Ishikawa (cell line): ENCODE data around the gene MAP3K10.

ENCODE experiments used
- CEBPB ChIP-seq: IDR thresholded peaks from 2 replicates; pipeline ENCODE4 v1.6.1; 2012
- CREB1 ChIP-seq: IDR thresholded peaks from 2 replicates; pipeline ENCODE4 v1.6.1; 2012; ENCODE audit warnings: low read depth
- EGR1 ChIP-seq: IDR thresholded peaks from 2 replicates; pipeline ENCODE4 v1.6.1; 2012
- EP300 ChIP-seq: IDR thresholded peaks from 2 replicates; pipeline ENCODE4 v1.6.1; 2012; ENCODE audit warnings: borderline replicate concordance
- FOXM1 ChIP-seq: IDR thresholded peaks from 2 replicates; pipeline ENCODE4 v1.6.1; 2012; ENCODE audit warnings: low read depth, borderline replicate concordance
- MAX ChIP-seq: IDR thresholded peaks from 2 replicates; pipeline ENCODE4 v1.6.1; 2012
- NFIC ChIP-seq: IDR thresholded peaks from 2 replicates; pipeline ENCODE4 v1.6.1; 2012
- RAD21 ChIP-seq: IDR thresholded peaks from 2 replicates; pipeline ENCODE4 v1.6.1; 2012; ENCODE audit warnings: low read depth
- TAF1 ChIP-seq: IDR thresholded peaks from 2 replicates; pipeline ENCODE4 v1.6.1; 2012; ENCODE audit warnings: low read depth, mild to moderate bottlenecking
- TCF12 ChIP-seq: IDR thresholded peaks from 2 replicates; pipeline ENCODE4 v1.6.1; 2012; ENCODE audit warnings: low read depth
- TEAD4 ChIP-seq: IDR thresholded peaks from 2 replicates; pipeline ENCODE4 v1.6.1; 2012
- YY1 ChIP-seq: IDR thresholded peaks from 2 replicates; pipeline ENCODE4 v1.6.1; 2012; ENCODE audit warnings: low read depth
- ZBTB7A ChIP-seq: IDR thresholded peaks from 2 replicates; pipeline ENCODE4 v1.6.1; 2012; ENCODE audit warnings: low read depth
- TF ChIP-seq, protein P1 (sequence below): IDR thresholded peaks from 2 replicates; pipeline ENCODE4 v1.6.1; 2012
- TF ChIP-seq, protein P2 (sequence below): IDR thresholded peaks from 2 replicates; pipeline ENCODE4 v1.6.1; 2012; ENCODE audit warnings: low read depth, mild to moderate bottlenecking

The MAP3K10 gene

GRCh38 chr19:40231544-40232424 lies 40.6 kb downstream of the MAP3K10 start:
- peak; percentile 43; the same call in 1 of the 2 replicates for TF ChIP-seq YY1
- TF ChIP-seq CREB1: no peak
- TF ChIP-seq TAF1: no peak
- TF ChIP-seq TCF12: no peak
- TF ChIP-seq CEBPB: no peak
- no peak for TF ChIP-seq EGR1
- no peak; the same call in 1 of the 2 replicates for TF ChIP-seq MAX
- TF ChIP-seq ZBTB7A: peak; percentile 81
- no peak for TF ChIP-seq EP300
- no peak for TF ChIP-seq RAD21
- no peak for TF ChIP-seq FOXM1
- TF ChIP-seq TEAD4: 0 out of 2 replicates have a peak, but pooled peaks have one; percentile 10
- no peak for TF ChIP-seq NFIC
- TF ChIP-seq, protein P1, sequence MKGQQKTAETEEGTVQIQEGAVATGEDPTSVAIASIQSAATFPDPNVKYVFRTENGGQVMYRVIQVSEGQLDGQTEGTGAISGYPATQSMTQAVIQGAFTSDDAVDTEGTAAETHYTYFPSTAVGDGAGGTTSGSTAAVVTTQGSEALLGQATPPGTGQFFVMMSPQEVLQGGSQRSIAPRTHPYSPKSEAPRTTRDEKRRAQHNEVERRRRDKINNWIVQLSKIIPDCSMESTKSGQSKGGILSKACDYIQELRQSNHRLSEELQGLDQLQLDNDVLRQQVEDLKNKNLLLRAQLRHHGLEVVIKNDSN: peak; percentile 94
- TF ChIP-seq, protein P2, sequence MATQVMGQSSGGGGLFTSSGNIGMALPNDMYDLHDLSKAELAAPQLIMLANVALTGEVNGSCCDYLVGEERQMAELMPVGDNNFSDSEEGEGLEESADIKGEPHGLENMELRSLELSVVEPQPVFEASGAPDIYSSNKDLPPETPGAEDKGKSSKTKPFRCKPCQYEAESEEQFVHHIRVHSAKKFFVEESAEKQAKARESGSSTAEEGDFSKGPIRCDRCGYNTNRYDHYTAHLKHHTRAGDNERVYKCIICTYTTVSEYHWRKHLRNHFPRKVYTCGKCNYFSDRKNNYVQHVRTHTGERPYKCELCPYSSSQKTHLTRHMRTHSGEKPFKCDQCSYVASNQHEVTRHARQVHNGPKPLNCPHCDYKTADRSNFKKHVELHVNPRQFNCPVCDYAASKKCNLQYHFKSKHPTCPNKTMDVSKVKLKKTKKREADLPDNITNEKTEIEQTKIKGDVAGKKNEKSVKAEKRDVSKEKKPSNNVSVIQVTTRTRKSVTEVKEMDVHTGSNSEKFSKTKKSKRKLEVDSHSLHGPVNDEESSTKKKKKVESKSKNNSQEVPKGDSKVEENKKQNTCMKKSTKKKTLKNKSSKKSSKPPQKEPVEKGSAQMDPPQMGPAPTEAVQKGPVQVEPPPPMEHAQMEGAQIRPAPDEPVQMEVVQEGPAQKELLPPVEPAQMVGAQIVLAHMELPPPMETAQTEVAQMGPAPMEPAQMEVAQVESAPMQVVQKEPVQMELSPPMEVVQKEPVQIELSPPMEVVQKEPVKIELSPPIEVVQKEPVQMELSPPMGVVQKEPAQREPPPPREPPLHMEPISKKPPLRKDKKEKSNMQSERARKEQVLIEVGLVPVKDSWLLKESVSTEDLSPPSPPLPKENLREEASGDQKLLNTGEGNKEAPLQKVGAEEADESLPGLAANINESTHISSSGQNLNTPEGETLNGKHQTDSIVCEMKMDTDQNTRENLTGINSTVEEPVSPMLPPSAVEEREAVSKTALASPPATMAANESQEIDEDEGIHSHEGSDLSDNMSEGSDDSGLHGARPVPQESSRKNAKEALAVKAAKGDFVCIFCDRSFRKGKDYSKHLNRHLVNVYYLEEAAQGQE: no peak

- no peak for TF ChIP-seq EGR1
- no peak for TF ChIP-seq NFIC
- TF ChIP-seq FOXM1: no peak
- TF ChIP-seq, protein P2: no peak
- TF ChIP-seq TAF1: no peak
- TF ChIP-seq EP300: no peak
- TF ChIP-seq MAX: no peak
- no peak for TF ChIP-seq CREB1
- TF ChIP-seq, protein P1: no peak
- no peak for TF ChIP-seq TCF12
These were observed 41.3 kb downstream of the MAP3K10 start for GRCh38 chr19:40232479-40232878.

- TF ChIP-seq MAX: no peak
- TF ChIP-seq NFIC: no peak
- TF ChIP-seq TCF12: no peak
- no peak for TF ChIP-seq EGR1
- TF ChIP-seq FOXM1: no peak
- TF ChIP-seq, protein P2: no peak
- TF ChIP-seq YY1: no peak
- TF ChIP-seq ZBTB7A: no peak
- TF ChIP-seq TAF1: no peak
- TF ChIP-seq CEBPB: no peak
These were observed 42.0 kb downstream of the MAP3K10 start for GRCh38 chr19:40232949-40233810.
